ENCODE data around the gene NT5C1A. TPM values are rescaled to one million over a fixed set of nuclear protein-coding genes. Genes with fewer than 3 reads are reported as not detected.

The NT5C1A gene
- total RNA-seq, 1 experiment from 2014 or later, result not detected

GRCh38 chr1:39613250-39613649 is 58.7 kb downstream of the NT5C1A start:
- WGBS (ENCODE audit: extremely low coverage, insufficient read length, low lambda C conversion rate), result no CpG with 5 or more reads among the region's 6 CpGs

More at GRCh38 chr1:39613250-39613649, 58.7 kb downstream of the NT5C1A start:
- no peak for DNase-seq
- no peak overlapping the region for H3K27ac ChIP-seq (ENCODE audit: insufficient read length, low read depth, low read length)
- no peaks in the 10 kb centered on the region for H3K4me1 ChIP-seq (ENCODE audit: insufficient read depth, low read length)
- H3K79me1 ChIP-seq (ENCODE audit: insufficient read depth, low read depth, low read length, poor library complexity, severe bottlenecking), result no peaks in the 10 kb centered on the region
- no peaks in the 10 kb centered on the region for H3K79me2 ChIP-seq (ENCODE audit: insufficient read depth, low read length)
- no peak overlapping the region for H3K56ac ChIP-seq (ENCODE audit: insufficient read length, low read depth, low read length)
- peaks cover 3% of the 10 kb centered on the region; the same call in 1 of the 2 replicates for H3K27me3 ChIP-seq (ENCODE audit: insufficient read depth, low read length)
- H4K91ac ChIP-seq (ENCODE audit: insufficient read length, low read depth, low read length), result no peak overlapping the region
- Mint-ChIP-seq H3K27ac (no peak overlapping the region), H3K9me3 (no peaks in the 10 kb centered on the region; a peak in 2 of 5 replicates), H3K36me3 (ENCODE audit: insufficient read depth in 1 of 3, low read depth in 3 of 3) (no peaks in the 10 kb centered on the region), H3K4me3 (no peak overlapping the region), H3K4me1 (peaks cover 4 to 13% of the 10 kb centered on the region in 2 experiments), H3K27me3 (ENCODE audit: low read depth) (peaks cover 64% of the 10 kb centered on the region)
- no peaks in the 10 kb centered on the region for H3K9me3 ChIP-seq (ENCODE audit: control insufficient read depth, low read depth, low read length)
- H3K23me2 ChIP-seq (ENCODE audit: insufficient read length, low read depth, low read length, poor library complexity, severe bottlenecking), result peaks cover 6% of the 10 kb centered on the region
- no peaks in the 10 kb centered on the region for H4K20me1 ChIP-seq (ENCODE audit: control insufficient read depth, insufficient read depth, insufficient read length)
- no peak overlapping the region for H3T11ph ChIP-seq (ENCODE audit: low read length)
- no peak overlapping the region for H4K8ac ChIP-seq (replicated peaks; ENCODE audit: insufficient read length, low read depth, low read length)
- H2BK12ac ChIP-seq (ENCODE audit: insufficient read length, low read depth, low read length), result no peak overlapping the region
- H3K23ac ChIP-seq (ENCODE audit: insufficient read length, low read depth, low read length), result no peak overlapping the region
- H4K5ac ChIP-seq (ENCODE audit: insufficient read length, low read depth, low read length), result no peak overlapping the region
- no peak overlapping the region for H3K18ac ChIP-seq (ENCODE audit: insufficient read length, low read depth, low read length)
- no peak overlapping the region for H2BK120ac ChIP-seq (ENCODE audit: low read depth, low read length, poor library complexity, severe bottlenecking)
- no peak for TF ChIP-seq CTCF (conservative IDR thresholded peaks at IDR 0.05)
- H2AFZ ChIP-seq (ENCODE audit: low read length), result no peak overlapping the region
- H3K4me2 ChIP-seq (ENCODE audit: insufficient read depth, insufficient read length, low read length), result no peak overlapping the region
- H2BK15ac ChIP-seq (ENCODE audit: low read depth, low read length), result no peak overlapping the region
- no peak overlapping the region for H3K4ac ChIP-seq (ENCODE audit: low read depth, low read length)
- no peak overlapping the region for H3K14ac ChIP-seq (ENCODE audit: insufficient read depth, low read length)
- H3K9ac ChIP-seq (ENCODE audit: extremely low read depth, insufficient read length, low read length), result no peak overlapping the region
- no peak overlapping the region for H2BK20ac ChIP-seq (ENCODE audit: low read depth, low read length, poor library complexity, severe bottlenecking)
- no peak overlapping the region for H2BK5ac ChIP-seq (ENCODE audit: insufficient read length, low read length)
- H2AK5ac ChIP-seq (ENCODE audit: insufficient read length, low read length), result no peak overlapping the region
